Gastroesophageal sphincter (tissue), 4 donors: ENCODE results near the gene SGPL1. TPM values are rescaled to one million over a fixed set of nuclear protein-coding genes. Genes with fewer than 3 reads are reported as not detected.

Source experiments
- ATAC-seq: fragments of 150-250 bp; one replicate; pipeline ENCODE4 v1.9.1; 2016; ENCODE audit warnings: mild to moderate bottlenecking, moderate library complexity
- H3K27ac ChIP-seq, 4 donors: fragments of 200-600 bp; sonication (generic) in 3 of 4; 1 replicate in 3 of 4; 2 replicates in 1 of 4; pipeline ENCODE4 v1.5.1; 2016 to 2019
- H3K27me3 ChIP-seq: fragments of 200-600 bp; sonication (generic); one replicate; pipeline ENCODE4 v1.5.1; 2019
- H3K36me3 ChIP-seq, 2 donors: fragments of 200-600 bp; sonication (generic); one replicate each; pipeline ENCODE4 v1.5.1; 2019; ENCODE audit warnings: control low read depth in 1 of 2
- H3K4me1 ChIP-seq, 3 donors: fragments of 200-600 bp; sonication (generic); 1 replicate in 2 of 3; 2 replicates in 1 of 3; pipeline ENCODE4 v1.5.1; 2016 to 2019; ENCODE audit warnings: control low read depth in 2 of 3
- H3K4me3 ChIP-seq, 2 donors: fragments of 200-600 bp; sonication (generic); one replicate each; pipeline ENCODE4 v1.5.1; 2019; ENCODE audit warnings: mild to moderate bottlenecking in 1 of 2, moderate library complexity in 1 of 2
- H3K9me3 ChIP-seq, 3 donors: fragments of 200-600 bp; sonication (generic); one replicate each; pipeline ENCODE4 v1.5.1; 2017 to 2019; ENCODE audit warnings: control low read depth in 2 of 3
- EP300 ChIP-seq: sonication (generic); formaldehyde crosslinking; IDR thresholded peaks from one replicate; pipeline ENCODE4 v1.6.1; 2017; ENCODE audit warnings: antibody characterized with exemption, mild to moderate bottlenecking
- POLR2A ChIP-seq, 2 donors: fragments of 450-650 bp; IDR thresholded peaks; one replicate each; pipeline ENCODE4 v1.6.1; 2017; ENCODE audit warnings: antibody characterized with exemption in 2 of 2, mild to moderate bottlenecking in 2 of 2, moderate library complexity in 1 of 2
- POLR2AphosphoS5 ChIP-seq: sonication (generic); formaldehyde crosslinking; IDR thresholded peaks from one replicate; pipeline ENCODE4 v1.6.1; 2017; ENCODE audit warnings: antibody characterized with exemption
- WGBS, 2 donors: methylation state at CpG; one replicate each; pipeline ENCODE4 v1.1.5; 2018; ENCODE audit warnings: low coverage in 1 of 2; 5-methylcytosine and 5-hydroxymethylcytosine counted together
- total RNA-seq, 4 donors: library from RNA; depleted of rRNA; stranded (reverse); fragments of >200 nt; gene quantifications; one replicate each; pipeline ENCODE4 v1.1.0, GENCODE V29; 2016
- TF ChIP-seq, protein P1 (sequence below), 4 experiments: fragments of 200-600 bp in 2 of 4; fragments of 450-650 bp in 2 of 4; sonication (generic) in 1 of 4; IDR thresholded peaks; one replicate each; pipeline ENCODE4 v1.5.1; 2017 to 2019; ENCODE audit warnings: antibody characterized with exemption in 4 of 4, mild to moderate bottlenecking in 2 of 4, moderate library complexity in 2 of 4

The SGPL1 gene
- total RNA-seq, 4 donors from 2014 or later, result 23.0 to 28.1 (median 24.4) TPM

DNA sequence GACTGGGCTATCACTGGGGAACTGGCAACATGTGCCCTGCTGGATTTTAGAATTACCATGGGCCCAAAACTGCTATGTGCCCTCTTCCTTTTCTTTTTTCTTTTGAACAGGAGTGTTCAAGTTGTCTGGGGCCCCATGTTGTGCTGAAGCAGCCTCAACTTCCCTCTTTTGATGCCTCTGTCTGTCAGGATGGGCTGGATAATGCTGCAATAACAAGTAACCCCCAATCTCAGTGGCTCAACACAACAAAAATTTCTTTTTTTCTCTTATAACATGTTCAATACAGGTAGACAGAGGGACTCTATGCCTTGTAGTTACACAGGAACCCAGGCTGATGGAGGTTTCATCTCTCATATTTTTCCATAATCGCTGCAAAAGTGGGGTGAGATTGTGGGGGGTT, 80.8 kb downstream of the SGPL1 start:
- WGBS, 2 donors, result no CpG with 5 or more reads among the region's 1 CpG
- Histone ChIP-seq H3K4me3 (no peak overlapping the region), H3K36me3 (no peaks in the 10 kb centered on the region), H3K27me3 (peaks cover 2% of the 10 kb centered on the region), H3K9me3 (no peaks in the 10 kb centered on the region), H3K4me1 (no peaks in the 10 kb centered on the region), H3K27ac (no peak overlapping the region)
- ATAC-seq, result no peak
- TF ChIP-seq, protein P1, sequence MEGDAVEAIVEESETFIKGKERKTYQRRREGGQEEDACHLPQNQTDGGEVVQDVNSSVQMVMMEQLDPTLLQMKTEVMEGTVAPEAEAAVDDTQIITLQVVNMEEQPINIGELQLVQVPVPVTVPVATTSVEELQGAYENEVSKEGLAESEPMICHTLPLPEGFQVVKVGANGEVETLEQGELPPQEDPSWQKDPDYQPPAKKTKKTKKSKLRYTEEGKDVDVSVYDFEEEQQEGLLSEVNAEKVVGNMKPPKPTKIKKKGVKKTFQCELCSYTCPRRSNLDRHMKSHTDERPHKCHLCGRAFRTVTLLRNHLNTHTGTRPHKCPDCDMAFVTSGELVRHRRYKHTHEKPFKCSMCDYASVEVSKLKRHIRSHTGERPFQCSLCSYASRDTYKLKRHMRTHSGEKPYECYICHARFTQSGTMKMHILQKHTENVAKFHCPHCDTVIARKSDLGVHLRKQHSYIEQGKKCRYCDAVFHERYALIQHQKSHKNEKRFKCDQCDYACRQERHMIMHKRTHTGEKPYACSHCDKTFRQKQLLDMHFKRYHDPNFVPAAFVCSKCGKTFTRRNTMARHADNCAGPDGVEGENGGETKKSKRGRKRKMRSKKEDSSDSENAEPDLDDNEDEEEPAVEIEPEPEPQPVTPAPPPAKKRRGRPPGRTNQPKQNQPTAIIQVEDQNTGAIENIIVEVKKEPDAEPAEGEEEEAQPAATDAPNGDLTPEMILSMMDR (IDR thresholded peaks at IDR 0.05), result no peak
- no peak for TF ChIP-seq POLR2AphosphoS5
- TF ChIP-seq POLR2A (IDR thresholded peaks at IDR 0.05), result no peak
- no peak for TF ChIP-seq EP300

DNA sequence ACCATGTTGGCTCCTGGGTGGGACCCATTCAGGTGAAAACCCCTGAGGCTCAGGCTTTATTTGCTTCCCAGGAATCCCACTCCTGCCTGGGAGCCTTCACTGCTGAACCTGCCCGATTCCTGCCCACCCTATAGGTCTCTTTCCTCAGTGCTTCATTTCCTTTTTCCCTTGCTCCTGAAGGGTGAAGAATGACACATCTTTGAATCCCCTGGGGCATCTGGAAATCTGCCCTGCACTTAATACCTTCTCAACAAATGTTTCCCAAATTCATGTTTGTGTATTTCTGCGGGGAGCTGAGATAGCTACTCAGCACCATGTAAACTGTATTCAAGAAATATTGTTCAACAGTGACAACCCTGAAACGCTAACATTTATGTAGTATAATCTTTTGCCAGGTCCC, 82.9 kb downstream of the SGPL1 start:
- Histone ChIP-seq H3K36me3 (no peaks in the 10 kb centered on the region), H3K4me1 (peaks cover 0 to 10% (median 0%) of the 10 kb centered on the region in 3 donors), H3K4me3 (no peak overlapping the region), H3K27ac (no peak overlapping the region), H3K27me3 (peaks cover 3% of the 10 kb centered on the region), H3K9me3 (no peaks in the 10 kb centered on the region)
- no peak for TF ChIP-seq POLR2A (IDR thresholded peaks at IDR 0.05)
- TF ChIP-seq, protein P1 (IDR thresholded peaks at IDR 0.05), result no peak
- TF ChIP-seq EP300, result no peak
- no peak for TF ChIP-seq POLR2AphosphoS5
- WGBS, 2 donors, result 80 to 92% methylated on average over 3 of the region's 3 CpGs
- no peak for ATAC-seq

DNA sequence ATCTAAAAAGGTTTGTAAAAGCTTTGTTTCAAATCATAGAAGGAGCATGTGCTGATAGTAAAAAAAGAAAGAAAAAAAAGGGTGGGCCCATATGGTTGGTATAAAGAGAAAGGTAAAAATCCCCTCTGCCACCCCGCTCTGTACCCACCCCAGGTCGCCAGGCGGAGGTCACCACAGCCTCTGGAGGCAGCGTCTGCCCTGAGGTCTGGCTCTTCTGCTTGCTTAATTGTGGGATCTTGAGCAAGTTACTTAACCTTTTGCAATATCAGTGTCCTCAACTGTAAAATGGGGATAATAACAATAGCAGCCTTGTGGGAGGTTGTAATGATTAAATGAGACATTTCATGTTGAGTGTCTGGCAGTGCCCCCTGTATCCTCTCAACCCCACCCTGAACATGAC, 83.3 kb downstream of the SGPL1 start:
- ATAC-seq, result no peak
- peaks cover 0 to 10% (median 0%) of the 10 kb centered on the region in 3 donors for H3K4me1 ChIP-seq
- H3K36me3 ChIP-seq, result no peaks in the 10 kb centered on the region
- H3K27ac ChIP-seq, result no peak overlapping the region
- peaks cover 3% of the 10 kb centered on the region for H3K27me3 ChIP-seq
- TF ChIP-seq, protein P1 (IDR thresholded peaks at IDR 0.05), result no peak
- TF ChIP-seq EP300, result no peak
- no peak for TF ChIP-seq POLR2AphosphoS5
- TF ChIP-seq POLR2A (IDR thresholded peaks at IDR 0.05), result no peak
- 88 to 90% methylated on average over 2 to 4 of the region's 4 CpGs for WGBS, 2 donors
- H3K4me3 ChIP-seq, result no peak overlapping the region
- no peaks in the 10 kb centered on the region for H3K9me3 ChIP-seq

DNA sequence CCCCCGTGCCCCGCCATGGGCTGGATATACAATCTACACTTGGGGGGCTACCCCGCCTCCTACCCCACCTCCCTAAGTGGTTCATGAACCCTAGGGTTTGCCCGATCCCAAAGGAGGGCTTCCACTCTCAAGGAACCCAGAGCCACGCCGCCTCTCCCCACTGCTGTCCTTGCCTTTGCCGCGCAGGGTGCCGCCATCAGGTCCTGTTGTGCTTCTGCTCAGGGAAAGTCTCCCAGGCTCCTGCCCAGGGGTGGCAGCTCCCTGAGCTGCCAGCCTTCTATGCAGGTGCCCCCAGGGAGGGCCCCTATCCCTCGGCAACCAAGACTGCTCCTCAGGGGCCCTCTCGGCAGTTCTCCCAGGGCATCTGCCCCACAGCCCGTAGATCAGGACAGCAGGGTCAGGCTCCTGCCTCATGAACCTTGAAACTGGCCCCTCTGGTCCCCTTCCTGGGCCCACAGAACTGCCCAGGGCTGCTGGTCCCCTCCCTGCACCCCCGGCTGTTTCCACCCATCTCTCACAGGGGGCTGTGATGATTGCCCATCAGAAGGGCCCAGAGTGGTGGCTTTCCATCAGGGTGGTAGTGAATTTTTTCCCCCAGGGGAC, 85.6 kb downstream of the SGPL1 start:
- ATAC-seq, result no peak
- WGBS, 2 donors, result 100% methylated on average over 4 of the region's 13 CpGs; no CpG with 5 or more reads in 1 of the 2 donors
- Histone ChIP-seq H3K36me3 (no peaks in the 10 kb centered on the region), H3K4me1 (peaks cover 0 to 17% (median 0%) of the 10 kb centered on the region in 3 donors), H3K27me3 (peaks cover 3% of the 10 kb centered on the region), H3K9me3 (no peaks in the 10 kb centered on the region), H3K4me3 (no peak overlapping the region), H3K27ac (no peak overlapping the region)
- TF ChIP-seq, protein P1 (IDR thresholded peaks at IDR 0.05), result no peak
- TF ChIP-seq POLR2A (IDR thresholded peaks at IDR 0.05) (no peak), POLR2AphosphoS5 (no peak)

DNA sequence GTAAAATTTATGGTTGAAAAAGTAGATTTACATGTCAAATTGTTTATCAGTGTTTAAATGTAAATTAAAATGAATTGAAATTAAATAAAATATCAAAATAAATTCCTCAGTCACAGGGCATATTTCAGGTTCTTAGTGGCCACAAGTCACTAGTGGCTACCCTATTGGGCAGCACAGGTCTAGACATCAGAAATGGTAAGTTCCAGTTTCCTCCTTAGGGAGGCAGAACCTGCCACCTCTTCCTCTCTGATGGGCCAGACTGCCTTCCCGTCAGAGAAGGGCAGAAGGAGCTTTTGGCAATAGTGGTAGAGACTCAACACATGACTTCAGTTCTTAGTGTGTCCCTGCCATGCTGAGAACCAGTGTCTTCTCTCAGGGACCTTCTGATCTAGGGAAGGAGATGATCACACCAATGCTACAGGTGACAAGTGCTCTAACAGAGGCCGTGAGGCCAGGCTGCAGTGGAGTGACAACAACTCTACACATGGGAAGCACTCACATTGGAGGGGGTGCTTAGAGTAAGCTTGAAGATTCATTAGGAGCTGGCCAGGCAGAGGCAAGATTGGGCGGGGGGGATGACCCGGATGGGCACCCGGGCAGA, 87.0 kb downstream of the SGPL1 start:
- Histone ChIP-seq H3K4me1 (peaks cover 0 to 31% (median 3%) of the 10 kb centered on the region in 3 donors), H3K9me3 (no peaks in the 10 kb centered on the region), H3K36me3 (no peaks in the 10 kb centered on the region), H3K4me3 (no peak overlapping the region), H3K27me3 (peaks cover 3% of the 10 kb centered on the region), H3K27ac (no peak overlapping the region)
- ATAC-seq, result no peak
- WGBS, 2 donors, result 20 to 60% methylated on average over 1 of the region's 5 CpGs
- TF ChIP-seq EP300 (no peak), POLR2AphosphoS5 (no peak), POLR2A (IDR thresholded peaks at IDR 0.05) (no peak)
- TF ChIP-seq, protein P1 (IDR thresholded peaks at IDR 0.05), result no peak
